Activated CD8-positive, alpha-beta T cell treated with anti-CD3 and anti-CD28 coated beads, Interleukin-2, amount 10 ng/mL, durations not matched to agents 7 days and 5 days (primary cell): ENCODE results near the gene SEMA3A. TPM values are rescaled to one million over a fixed set of nuclear protein-coding genes. Genes with fewer than 3 reads are reported as not detected.

Experiments used
- ATAC-seq: fragments of 150-1000 bp; cut with Tn5 transposase; one replicate; pipeline ENCODE4 v1.10.0; 2021; ENCODE audit warnings: moderate library complexity
- CTCF ChIA-PET: fragments of 350-600 bp; sonication (Branson Sonifier 250); formaldehyde crosslinking; loops from one replicate; lab custom pipeline; 2021; ENCODE audit warnings: antibody characterized with exemption; lab: Charles Lee
- POLR2A ChIA-PET: fragments of 350-600 bp; sonication (Branson Sonifier 250); formaldehyde crosslinking; loops from one replicate; lab custom pipeline; 2021; ENCODE audit warnings: antibody characterized with exemption; lab: Charles Lee
- DNase-seq: peaks from one replicate; pipeline ENCODE4 v3.0.0-alpha.2; 2020
- H3K27ac Mint-ChIP-seq: one replicate; pipeline ENCODE4 v1.8.0; 2021; ENCODE audit warnings: mild to moderate bottlenecking, mixed read lengths
- H3K27me3 Mint-ChIP-seq: one replicate; pipeline ENCODE4 v1.8.0; 2021; ENCODE audit warnings: low read depth, mixed read lengths
- H3K36me3 Mint-ChIP-seq: one replicate; pipeline ENCODE4 v1.8.0; 2021; ENCODE audit warnings: low read depth, mixed read lengths
- H3K4me1 Mint-ChIP-seq: one replicate; pipeline ENCODE4 v1.8.0; 2021; ENCODE audit warnings: low read depth, mixed read lengths
- H3K4me3 Mint-ChIP-seq: one replicate; pipeline ENCODE4 v1.8.0; 2021; ENCODE audit warnings: mild to moderate bottlenecking, mixed read lengths
- H3K9me3 Mint-ChIP-seq: one replicate; pipeline ENCODE4 v1.8.0; 2022; ENCODE audit warnings: mixed read lengths; ENCODE audit not compliant: insufficient read depth
- total RNA-seq, 2 experiments: library from RNA; stranded (reverse); gene quantifications; one replicate each; pipeline ENCODE4 v1.2.3, GENCODE V29; 2021

The SEMA3A gene
- total RNA-seq, 2 experiments from 2014 or later: 1.9 to 2.0 TPM

GRCh38 chr7:84193747-84194146 lies 842 bp downstream of the SEMA3A start:
- no peaks in the 10 kb centered on the region for H3K9me3 Mint-ChIP-seq
- no peak overlapping the region for H3K27ac Mint-ChIP-seq
- DNase-seq: no peak
- ChIA-PET CTCF (interaction anchor here (0.9 kb wide), 2 partner anchors 23 to 258 kb away, joined by 3 read pairs; no protein-coding TSS in a partner anchor), POLR2A (no interaction called here)
- ATAC-seq: no peak
- peaks cover 27% of the 10 kb centered on the region for H3K4me1 Mint-ChIP-seq
- H3K36me3 Mint-ChIP-seq: no peaks in the 10 kb centered on the region
- peak overlapping the region; percentile 89 for H3K4me3 Mint-ChIP-seq
- peaks cover 3% of the 10 kb centered on the region for H3K27me3 Mint-ChIP-seq

GRCh38 chr7:84191842-84192241 lies 2.7 kb downstream of the SEMA3A start:
- ChIA-PET POLR2A (no interaction called here), CTCF (no interaction called here)
- H3K4me3 Mint-ChIP-seq: no peak overlapping the region
- peaks cover 3% of the 10 kb centered on the region for H3K27me3 Mint-ChIP-seq
- peaks cover 28% of the 10 kb centered on the region for H3K4me1 Mint-ChIP-seq
- ATAC-seq: no peak
- no peak for DNase-seq
- H3K9me3 Mint-ChIP-seq: no peaks in the 10 kb centered on the region
- no peaks in the 10 kb centered on the region for H3K36me3 Mint-ChIP-seq
- H3K27ac Mint-ChIP-seq: no peak overlapping the region

GRCh38 chr7:84191261-84191660 lies 3.3 kb downstream of the SEMA3A start:
- no peak for DNase-seq
- Mint-ChIP-seq H3K4me3 (no peak overlapping the region), H3K4me1 (peaks cover 27% of the 10 kb centered on the region), H3K27me3 (peaks cover 2% of the 10 kb centered on the region), H3K36me3 (no peaks in the 10 kb centered on the region), H3K27ac (no peak overlapping the region), H3K9me3 (no peaks in the 10 kb centered on the region)
- ChIA-PET CTCF (no interaction called here), POLR2A (no interaction called here)
- ATAC-seq: no peak

- no peaks in the 10 kb centered on the region for H3K36me3 Mint-ChIP-seq
- peaks cover 18% of the 10 kb centered on the region for H3K4me1 Mint-ChIP-seq
- H3K27me3 Mint-ChIP-seq: no peaks in the 10 kb centered on the region
- H3K4me3 Mint-ChIP-seq: no peak overlapping the region
- ChIA-PET POLR2A (no interaction called here), CTCF (no interaction called here)
- no peak overlapping the region for H3K27ac Mint-ChIP-seq
- no peak for ATAC-seq
- DNase-seq: no peak
- no peaks in the 10 kb centered on the region for H3K9me3 Mint-ChIP-seq
Observed at GRCh38 chr7:84190016-84190705, 4.4 kb downstream of the SEMA3A start.

- no peak for ATAC-seq
- ChIA-PET CTCF (no interaction called here), POLR2A (no interaction called here)
- no peak for DNase-seq
- Mint-ChIP-seq H3K4me3 (no peak overlapping the region), H3K36me3 (no peaks in the 10 kb centered on the region), H3K9me3 (no peaks in the 10 kb centered on the region), H3K27me3 (no peaks in the 10 kb centered on the region), H3K27ac (no peak overlapping the region), H3K4me1 (peaks cover 8% of the 10 kb centered on the region)
Observed at GRCh38 chr7:84188786-84189405, 5.7 kb downstream of the SEMA3A start.

- CTCF ChIA-PET: no interaction called here
- Mint-ChIP-seq H3K4me3 (no peak overlapping the region), H3K4me1 (peaks cover 6% of the 10 kb centered on the region), H3K9me3 (no peaks in the 10 kb centered on the region), H3K27me3 (no peaks in the 10 kb centered on the region), H3K36me3 (no peaks in the 10 kb centered on the region), H3K27ac (no peak overlapping the region)
- no peak for DNase-seq
- no peak for ATAC-seq
- POLR2A ChIA-PET: no interaction called here
Observed at GRCh38 chr7:84187813-84188510, 6.6 kb downstream of the SEMA3A start.

- POLR2A ChIA-PET: no interaction called here
- CTCF ChIA-PET: no interaction called here
- Mint-ChIP-seq H3K4me3 (no peak overlapping the region), H3K36me3 (no peaks in the 10 kb centered on the region), H3K9me3 (no peaks in the 10 kb centered on the region), H3K4me1 (peaks cover 6% of the 10 kb centered on the region), H3K27ac (no peak overlapping the region), H3K27me3 (no peaks in the 10 kb centered on the region)
- ATAC-seq (no peak), DNase-seq (no peak)
Observed at GRCh38 chr7:84187087-84187805, 7.3 kb downstream of the SEMA3A start.

GRCh38 chr7:84183741-84184140 lies 10.8 kb downstream of the SEMA3A start:
- Mint-ChIP-seq H3K4me3 (no peak overlapping the region), H3K4me1 (peaks cover 1% of the 10 kb centered on the region), H3K27me3 (no peaks in the 10 kb centered on the region), H3K9me3 (no peaks in the 10 kb centered on the region), H3K27ac (no peak overlapping the region), H3K36me3 (no peaks in the 10 kb centered on the region)
- ATAC-seq (no peak), DNase-seq (no peak)
- POLR2A ChIA-PET: no interaction called here
- CTCF ChIA-PET: no interaction called here

GRCh38 chr7:84182301-84182700 lies 12.3 kb downstream of the SEMA3A start:
- Mint-ChIP-seq H3K4me1 (peaks cover 1% of the 10 kb centered on the region), H3K36me3 (no peaks in the 10 kb centered on the region), H3K9me3 (no peaks in the 10 kb centered on the region), H3K27ac (no peak overlapping the region), H3K27me3 (no peaks in the 10 kb centered on the region), H3K4me3 (no peak overlapping the region)
- POLR2A ChIA-PET: no interaction called here
- DNase-seq (no peak), ATAC-seq (no peak)
- CTCF ChIA-PET: no interaction called here

GRCh38 chr7:84181628-84182027 lies 13.0 kb downstream of the SEMA3A start:
- ATAC-seq (no peak), DNase-seq (no peak)
- no peaks in the 10 kb centered on the region for H3K9me3 Mint-ChIP-seq
- H3K36me3 Mint-ChIP-seq: no peaks in the 10 kb centered on the region
- CTCF ChIA-PET: no interaction called here
- H3K4me3 Mint-ChIP-seq: no peak overlapping the region
- H3K27ac Mint-ChIP-seq: no peak overlapping the region
- H3K4me1 Mint-ChIP-seq: no peaks in the 10 kb centered on the region
- no peaks in the 10 kb centered on the region for H3K27me3 Mint-ChIP-seq
- POLR2A ChIA-PET: no interaction called here

- ChIA-PET POLR2A (no interaction called here), CTCF (no interaction called here)
- ATAC-seq (no peak), DNase-seq (no peak)
- no peak overlapping the region for H3K27ac Mint-ChIP-seq
- no peaks in the 10 kb centered on the region for H3K4me1 Mint-ChIP-seq
- H3K4me3 Mint-ChIP-seq: no peak overlapping the region
- no peaks in the 10 kb centered on the region for H3K27me3 Mint-ChIP-seq
- no peaks in the 10 kb centered on the region for H3K36me3 Mint-ChIP-seq
- no peaks in the 10 kb centered on the region for H3K9me3 Mint-ChIP-seq
Observed at GRCh38 chr7:84177758-84178412, 16.7 kb downstream of the SEMA3A start.
